ENCODE measurements around the gene CCDC181.
"Not testable (repeated sequence)": the region's sequence is repeated elsewhere in the genome, so short reads cannot be mapped to it uniquely, and the experiment has no call there.

Gene CCDC181

DNA sequence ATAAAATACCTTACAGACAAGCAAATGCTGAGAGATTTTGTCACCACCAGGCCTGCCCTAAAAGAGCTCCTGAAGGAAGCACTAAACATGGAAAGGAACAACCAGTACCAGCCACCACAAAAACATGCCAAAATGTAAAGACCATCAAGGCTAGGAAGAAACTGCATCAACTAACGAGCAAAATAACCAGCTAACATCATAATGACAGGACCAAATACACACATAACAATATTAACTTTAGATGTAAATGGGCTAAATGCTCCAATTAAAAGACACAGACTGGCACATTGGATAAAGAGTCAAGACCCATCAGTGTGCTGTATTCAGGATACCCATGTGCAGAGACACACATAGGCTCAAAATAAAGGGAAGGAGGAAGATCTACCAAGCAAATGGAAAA lies 24.7 kb downstream of the CCDC181 start:
- DNase-seq (ENCODE audit: low read depth in 2 of 2), result not testable (repeated sequence)

DNA sequence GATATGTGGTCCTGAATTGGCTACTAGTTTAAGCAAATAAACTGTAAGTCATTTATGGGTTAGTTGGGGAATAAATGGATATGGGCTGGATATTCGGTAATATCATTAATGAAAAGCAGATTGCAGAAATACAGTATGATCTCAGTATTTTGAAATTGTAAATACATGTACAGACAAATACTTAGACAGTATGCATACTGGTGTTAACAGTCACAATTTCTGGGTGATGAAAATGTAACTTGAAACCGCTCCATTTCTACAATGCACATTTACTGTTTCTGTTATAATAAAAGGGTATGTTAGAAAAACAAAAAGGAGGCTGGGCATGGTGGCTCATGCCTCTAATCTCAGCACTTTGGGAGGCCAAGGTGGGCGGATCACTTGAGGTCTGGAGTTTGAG lies 31.3 kb downstream of the CCDC181 start:
- no peak for DNase-seq (ENCODE audit: low read depth in 2 of 2)

DNA sequence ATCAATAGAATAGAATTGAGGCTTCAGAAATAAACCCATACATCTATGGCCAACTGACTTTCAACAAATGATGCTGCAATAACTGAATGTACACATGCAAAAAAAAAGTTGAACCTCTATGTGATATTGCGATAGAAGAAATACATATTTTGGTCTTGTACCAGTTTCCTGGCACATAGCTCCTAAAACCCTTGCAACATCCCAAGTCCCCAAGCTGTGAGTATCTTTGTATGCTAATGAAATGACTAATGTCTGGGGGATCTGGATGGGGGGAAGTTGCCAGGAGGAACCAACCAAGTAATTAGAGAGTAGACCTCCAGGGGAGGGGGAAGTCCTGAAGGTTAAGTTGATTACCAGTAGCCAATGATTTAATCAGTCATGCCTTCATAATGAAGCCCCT lies 34.9 kb downstream of the CCDC181 start:
- no peak for DNase-seq (ENCODE audit: low read depth in 2 of 2)

DNA sequence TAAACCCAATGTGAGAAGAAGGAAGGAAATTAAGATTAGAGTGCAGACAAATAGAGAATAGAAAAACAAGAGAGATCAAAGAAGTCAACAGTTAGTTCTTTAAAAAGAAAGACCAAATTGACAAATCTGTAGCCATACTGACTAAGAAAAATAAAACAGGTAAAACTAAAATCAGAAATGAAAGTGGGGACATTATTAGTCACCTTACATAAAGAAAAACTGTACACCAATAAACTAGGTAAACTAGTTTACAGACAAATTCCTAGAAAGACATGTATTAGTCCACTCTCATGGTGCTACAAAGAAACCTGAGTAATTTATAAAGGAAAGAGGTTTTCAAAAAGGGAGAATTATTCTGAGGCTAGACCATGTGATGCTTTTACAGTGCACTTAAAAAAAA lies 37.0 kb downstream of the CCDC181 start:
- no peak for DNase-seq (ENCODE audit: low read depth in 2 of 2)

DNA sequence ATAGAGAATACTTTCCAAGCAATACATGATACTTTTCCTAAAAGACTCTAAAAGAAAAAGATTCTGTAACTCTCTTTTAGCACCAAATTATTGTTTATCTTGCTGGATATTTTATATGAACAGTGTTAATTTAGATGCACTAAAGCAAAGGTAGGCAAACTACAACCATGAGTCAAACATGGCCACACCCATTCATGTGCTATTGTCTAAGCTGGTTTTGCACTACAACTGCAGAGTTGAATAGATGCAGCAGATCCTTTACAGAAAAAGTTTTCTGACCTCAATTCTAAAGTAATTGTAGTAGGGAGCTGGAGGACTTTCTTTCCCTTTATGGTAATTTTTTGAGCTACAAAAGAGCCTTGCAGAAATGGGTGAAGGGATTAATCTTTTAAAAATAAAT lies 39.9 kb downstream of the CCDC181 start:
- DNase-seq (ENCODE audit: low read depth in 2 of 2), result no peak

DNA sequence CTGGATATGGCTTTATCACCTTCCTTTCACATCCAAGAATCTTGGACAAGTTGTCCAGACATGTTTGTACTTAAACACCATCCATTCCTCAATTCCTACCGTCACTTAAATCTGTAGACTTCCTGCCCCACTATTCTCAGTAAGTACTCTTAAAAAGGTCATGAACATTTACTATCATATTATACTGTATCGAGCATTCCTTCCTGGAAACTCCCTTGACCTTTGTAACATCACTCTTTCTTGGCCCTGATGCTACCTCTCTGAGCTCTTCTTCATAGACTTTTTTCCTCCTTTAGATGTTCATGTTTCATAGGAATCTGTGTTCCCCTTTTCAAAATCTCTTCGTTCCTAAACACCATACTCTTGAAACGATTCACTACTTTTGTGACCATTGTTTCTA lies 43.8 kb downstream of the CCDC181 start:
- no peak for DNase-seq (ENCODE audit: low read depth in 2 of 2)

DNA sequence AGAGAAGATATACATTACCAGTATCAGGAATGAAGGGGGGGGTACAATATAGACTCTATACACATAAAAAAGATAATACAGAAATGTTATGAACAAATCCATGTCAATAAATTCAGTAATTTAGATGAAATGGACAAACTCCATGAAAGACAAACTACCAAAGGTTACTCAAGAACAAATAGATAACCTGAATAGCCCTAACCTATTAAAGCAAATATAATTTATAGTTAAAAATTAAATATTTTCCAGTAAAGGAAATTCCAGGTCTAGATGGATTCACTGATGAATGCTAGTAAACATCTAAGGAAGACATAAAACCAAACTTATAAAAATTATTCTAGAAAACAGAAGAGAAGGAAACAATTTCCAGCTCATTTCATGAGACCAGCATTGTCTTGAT lies 46.1 kb downstream of the CCDC181 start:
- DNase-seq (ENCODE audit: low read depth in 2 of 2), result no peak

DNA sequence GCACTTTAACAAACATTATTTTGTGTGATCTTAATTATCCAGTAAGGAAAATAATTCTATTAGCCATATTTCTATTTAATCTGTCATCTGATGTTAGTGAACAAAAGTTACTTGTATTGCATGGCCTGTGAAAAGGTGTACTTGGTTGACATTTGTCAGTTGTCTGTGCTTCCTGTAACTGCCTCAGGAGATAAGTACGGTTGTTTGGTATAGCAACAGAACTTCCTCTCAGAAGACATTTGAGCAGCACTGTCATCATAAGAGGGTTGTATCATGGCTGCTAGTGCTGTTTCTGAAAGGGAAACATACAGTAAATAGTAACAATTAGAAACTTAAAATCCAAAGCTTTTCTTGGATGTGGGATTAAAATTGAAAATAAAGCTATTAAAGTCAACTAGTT lies 55.9 kb downstream of the CCDC181 start:
- no peak for DNase-seq (ENCODE audit: low read depth in 2 of 2)

DNA sequence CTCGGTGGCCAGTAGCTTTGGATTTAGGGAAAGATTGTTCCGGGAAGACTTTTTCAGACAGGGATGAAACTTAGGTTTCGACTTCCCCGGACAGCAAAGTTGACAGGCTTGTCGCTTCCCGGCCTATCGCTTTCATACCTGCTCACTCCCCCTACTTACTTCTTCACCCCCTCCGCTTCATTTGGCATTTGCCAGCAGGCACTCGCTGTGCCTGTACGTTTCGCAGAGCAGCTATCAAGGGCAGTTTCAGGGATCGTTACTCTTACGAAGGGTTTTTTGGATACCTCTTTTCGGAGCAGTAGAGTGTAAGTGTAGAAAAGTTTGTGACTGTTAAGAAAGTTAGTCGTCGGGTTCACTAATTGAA lies 58.9 kb downstream of the CCDC181 start:
- DNase-seq (ENCODE audit: low read depth in 2 of 2), result peak in 1 of 2 donors; percentile 13

DNA sequence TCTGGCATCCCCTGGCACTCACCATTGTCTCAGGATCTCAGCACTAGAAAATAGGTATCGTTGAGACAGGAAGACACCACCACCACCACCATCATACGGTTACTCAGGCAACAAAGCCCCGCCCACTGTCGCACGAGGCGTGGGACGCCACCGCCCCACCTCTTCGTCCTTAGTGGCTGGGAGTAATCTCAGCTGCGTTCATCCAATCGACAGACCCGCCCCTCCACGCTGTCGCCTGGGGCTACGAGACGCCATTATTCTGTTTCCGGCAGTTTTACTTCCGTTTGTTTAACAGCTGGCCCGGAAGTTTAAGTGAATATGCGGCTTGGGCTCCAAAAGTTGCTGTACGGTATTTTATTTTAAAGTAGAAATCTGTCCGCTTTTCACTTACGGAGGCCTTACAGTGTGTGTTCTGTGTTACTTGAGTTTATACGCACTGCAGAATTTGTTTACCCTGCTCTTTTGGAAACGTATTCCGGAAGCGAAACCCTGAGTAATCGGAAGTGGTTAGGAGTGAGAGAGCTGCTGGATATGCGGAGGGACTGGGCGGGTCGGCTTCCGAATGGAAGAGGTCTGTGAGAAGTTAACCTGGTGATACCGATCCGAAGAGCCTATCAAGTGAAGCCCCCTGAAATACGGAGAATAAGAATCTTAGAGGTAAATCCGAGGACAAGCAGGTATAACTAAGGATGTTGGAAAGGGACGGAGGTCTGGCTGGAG lies 59.4 kb downstream of the CCDC181 start, which contains the start of the genes BLZF1 and NME7:
Gene BLZF1, plus strand, starts transcription at position 510 of the 720 bp plus-strand sequence. CDS start 1,328 bp downstream, outside the sequence.
Gene NME7, minus strand, starts transcription at position 112 of the 720 bp plus-strand sequence. Its CDS starts 87 bp downstream, at position 25.
- DNase-seq (ENCODE audit: low read depth in 2 of 2), result peak; percentile 95 to 97

DNA sequence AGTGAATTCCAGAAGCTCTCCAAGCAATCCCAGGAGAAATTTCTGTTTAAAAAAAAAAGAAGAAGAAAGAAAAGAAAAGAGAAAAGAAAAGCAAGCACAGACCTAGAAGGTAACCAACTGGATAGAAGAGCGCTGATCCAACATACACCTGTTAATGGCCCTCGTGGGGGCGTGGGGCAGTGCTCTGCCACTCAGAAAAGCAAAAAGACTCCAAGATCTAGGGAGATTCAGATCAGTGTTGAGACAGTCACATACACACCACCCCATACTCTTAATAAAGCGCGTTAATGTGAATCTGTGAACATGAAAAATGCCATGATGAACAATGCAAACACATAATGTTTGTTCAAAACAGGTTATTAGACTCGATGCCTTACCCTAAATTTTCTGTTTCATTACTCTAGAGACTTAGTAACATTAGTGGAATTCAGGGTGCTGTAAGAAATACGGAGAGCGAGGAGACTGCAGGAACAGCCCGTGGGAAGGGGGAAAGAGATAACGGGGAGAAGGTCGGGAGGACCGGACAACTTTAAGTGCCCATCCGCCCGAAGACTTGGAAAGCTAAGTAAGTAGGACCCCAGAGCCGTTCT lies 60.1 kb downstream of the CCDC181 start:
- DNase-seq (ENCODE audit: low read depth in 2 of 2), result no peak

DNA sequence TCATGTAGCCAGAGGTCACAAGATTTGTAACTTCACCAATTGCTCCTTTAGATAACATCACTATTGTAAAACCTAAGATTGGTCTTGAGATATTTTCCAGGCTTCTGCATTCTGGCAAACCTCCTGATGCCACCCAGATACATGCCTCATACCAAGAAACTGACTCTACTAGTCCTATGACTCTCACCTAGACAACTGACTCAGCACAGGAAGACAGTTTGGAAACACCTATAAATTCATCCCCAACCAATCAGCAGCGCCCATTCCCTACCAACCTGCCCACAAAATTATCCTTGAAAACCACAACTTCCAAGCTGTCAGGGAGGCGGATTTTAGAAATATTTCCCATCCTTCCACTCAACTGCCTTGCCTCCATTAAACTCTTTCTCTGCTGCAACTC lies 62.3 kb downstream of the CCDC181 start:
- no peak for DNase-seq (ENCODE audit: low read depth in 2 of 2)

DNA sequence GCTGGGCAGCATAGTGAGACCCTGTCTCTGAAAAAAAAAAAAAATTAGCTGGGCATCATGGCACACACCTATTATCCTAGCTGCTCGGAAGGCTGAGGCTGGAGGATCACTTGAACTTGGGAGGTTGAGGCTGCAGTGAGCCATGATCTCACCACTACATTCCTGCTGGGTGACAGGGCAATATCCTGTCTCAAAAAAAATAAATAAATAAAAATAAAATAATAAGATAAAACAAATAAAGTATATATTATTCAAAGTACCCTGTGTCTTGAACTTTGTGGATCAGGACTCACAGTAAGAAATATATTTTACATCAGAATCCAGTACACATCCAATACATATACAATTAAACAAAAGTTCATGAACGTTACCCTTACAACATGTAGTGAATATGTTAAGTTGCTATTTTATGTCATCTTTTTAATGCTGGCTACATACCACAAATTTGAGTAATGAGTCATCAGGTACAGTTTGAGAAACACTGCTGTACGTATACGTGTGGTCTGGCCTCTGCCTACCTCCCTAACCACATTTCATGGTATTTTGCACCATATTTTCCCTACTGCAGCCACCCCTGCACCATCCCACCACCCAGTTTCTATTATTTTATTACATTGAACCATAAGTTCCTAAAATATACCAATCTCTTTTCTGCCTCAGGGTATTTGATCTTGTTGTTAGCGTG lies 64.1 kb downstream of the CCDC181 start:
- no peak for DNase-seq (ENCODE audit: low read depth in 2 of 2)

DNA sequence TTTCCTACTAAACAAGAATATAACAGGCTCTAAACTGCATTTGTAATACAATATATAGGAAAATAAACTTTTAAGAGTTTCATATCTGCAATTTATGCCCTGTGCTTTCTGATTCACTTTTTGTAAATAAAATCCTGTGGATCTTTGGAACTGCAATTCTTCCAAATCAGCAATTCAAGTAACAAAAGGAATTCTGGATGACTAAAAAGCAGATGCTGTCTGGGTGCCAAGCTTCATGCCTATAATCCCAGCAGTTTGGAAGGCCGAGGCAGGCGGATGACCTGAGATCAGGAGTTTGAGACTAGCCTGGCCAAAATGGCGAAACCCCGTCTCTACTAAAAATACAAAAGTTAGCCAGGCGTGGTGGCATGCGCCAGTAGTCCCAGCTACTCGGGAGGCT lies 66.0 kb downstream of the CCDC181 start:
- no peak for DNase-seq (ENCODE audit: low read depth in 2 of 2)

DNA sequence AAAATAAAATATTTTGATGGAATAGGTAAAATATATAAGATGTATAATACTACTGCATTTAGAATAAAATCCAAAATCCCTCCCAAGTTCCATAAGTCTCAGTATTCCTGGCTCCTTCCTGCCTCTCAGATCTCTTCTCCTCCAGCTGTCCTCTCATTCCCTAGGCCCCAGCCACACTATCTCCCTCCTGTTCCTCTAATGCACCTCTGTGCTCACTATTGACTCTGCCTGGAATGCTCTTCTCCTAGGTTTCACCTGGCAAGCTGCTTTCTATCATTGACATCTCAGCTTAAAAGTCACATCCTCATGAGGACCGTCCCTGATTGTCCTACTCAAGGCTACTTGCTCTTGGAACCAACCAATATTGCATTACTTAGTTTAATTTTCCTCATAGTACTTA lies 66.9 kb downstream of the CCDC181 start:
- DNase-seq (ENCODE audit: low read depth in 2 of 2), result no peak

DNA sequence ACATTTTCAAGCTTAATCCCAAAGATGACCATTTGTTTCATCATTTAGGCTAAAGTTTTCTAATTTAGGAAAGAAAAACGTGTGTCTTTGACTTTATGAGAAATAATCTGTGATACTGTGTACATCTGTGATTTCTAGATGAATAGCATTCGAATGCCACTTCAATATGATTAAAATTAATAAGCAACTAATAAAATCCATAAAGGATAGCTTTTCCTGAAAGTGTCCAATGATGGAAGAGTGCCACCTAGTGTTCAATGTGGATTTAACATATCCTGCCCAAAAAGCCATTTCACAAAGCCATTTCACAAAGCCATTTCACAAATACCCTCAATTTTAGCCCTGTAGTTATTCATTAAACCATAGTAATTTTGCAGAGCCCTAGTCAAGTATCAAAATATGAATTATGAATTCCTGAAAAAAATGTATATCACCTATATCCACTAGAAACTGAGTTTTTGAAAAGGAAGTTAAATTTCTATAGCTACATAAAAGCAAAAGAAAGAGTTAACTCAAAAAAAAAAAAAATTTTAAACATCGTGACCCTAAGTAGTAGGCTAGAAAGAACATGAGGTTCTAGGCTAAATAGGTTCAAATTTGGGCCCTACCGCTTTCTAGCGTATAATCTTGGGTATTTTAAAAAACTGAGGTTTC lies 78.8 kb downstream of the CCDC181 start:
- no peak for DNase-seq (ENCODE audit: low read depth in 2 of 2)

DNA sequence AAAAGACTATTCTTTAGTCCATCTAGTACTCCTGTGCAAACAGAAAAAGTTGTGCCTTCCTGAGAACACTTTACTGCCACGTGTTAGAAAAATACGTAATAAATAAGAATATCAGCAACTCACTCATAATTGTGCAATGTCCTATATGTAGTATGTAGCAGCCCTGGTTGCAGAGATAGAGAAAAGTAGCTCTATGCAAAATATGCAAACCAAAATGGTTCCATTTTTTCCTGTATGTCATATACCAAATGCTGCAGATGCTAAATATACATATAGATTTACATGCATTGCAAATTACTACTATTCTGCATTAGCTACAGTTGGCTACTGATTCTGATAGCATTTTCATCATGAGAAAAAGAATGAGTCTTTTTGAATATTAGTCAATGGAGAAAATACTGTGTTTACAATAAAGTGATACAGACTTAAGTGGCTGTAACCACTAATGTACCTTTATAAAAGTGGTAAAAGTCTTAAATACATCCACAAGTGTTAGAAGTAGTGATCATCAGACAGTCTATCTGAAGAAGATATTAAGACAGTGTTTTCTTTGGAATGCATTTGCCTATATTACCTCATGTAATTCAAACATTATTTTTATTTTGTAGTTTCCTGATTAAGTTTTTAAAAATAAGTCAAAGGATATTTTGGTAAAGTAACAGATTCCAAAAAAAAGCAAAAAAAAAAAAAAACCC lies 79.4 kb downstream of the CCDC181 start:
- no peak for DNase-seq (ENCODE audit: low read depth in 2 of 2)

DNA sequence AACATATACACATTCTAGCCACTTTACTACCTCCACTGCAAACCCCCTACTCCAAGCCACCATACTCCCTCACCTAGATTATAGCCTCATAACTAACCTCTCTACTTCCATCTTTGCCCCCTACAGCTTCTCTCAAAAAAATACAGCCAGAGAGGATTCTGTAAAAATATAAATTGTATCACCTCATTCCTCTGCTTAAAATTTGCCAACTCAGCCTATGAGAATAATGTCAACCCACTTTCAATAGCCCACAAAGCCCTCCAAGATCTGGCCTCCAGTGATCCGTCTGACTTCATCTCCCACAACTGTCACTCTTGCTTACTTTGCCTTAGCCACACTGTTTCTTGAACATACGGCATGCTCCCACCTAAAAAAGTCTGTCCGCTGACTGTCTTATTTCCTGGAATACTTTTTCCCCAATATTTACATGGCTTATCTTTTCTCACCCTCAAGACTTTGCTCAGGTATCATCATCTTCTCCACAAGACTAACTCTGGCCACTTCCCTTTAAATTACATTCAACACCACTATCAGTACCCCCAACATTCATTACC lies 81.2 kb downstream of the CCDC181 start:
- no peak for DNase-seq (ENCODE audit: low read depth in 2 of 2)

DNA sequence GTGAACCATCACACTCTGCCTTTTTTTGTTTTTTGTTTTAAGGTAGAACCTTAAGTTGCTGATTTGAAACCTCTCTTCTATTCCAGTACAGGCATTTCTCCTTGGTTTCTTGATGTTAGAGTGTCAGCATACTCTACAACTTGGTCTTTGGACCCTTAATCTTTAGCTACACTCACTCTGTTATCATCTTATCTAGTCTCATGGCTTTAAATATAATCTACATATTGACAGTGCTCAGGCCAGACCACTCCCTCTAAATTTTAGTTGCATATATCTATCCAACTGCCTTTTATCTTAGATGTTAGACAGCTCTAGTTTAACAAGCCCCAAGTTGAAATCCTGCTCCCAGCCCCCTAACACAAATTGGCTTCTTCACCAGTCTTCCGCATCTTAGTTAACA lies 81.8 kb downstream of the CCDC181 start:
- no peak for DNase-seq (ENCODE audit: low read depth in 2 of 2)

Measured in stimulated activated CD8-positive, alpha-beta memory T cell treated with anti-CD3 and anti-CD28 coated beads, Interleukin-7, amount 100 ng/mL, for 1 hour (primary cell).